A549 treated with AZD9567 at 1 μM for 4 hours (cell line): ENCODE data around the gene IL3. TPM values are rescaled to one million over a fixed set of nuclear protein-coding genes. Genes with fewer than 3 reads are reported as not detected.

Source experiments
- total RNA-seq: library from RNA; stranded (reverse); fragments of 200-300 nt; extraction: Qiagen RNA extraction; gene quantifications from 5 replicates; pipeline ENCODE4 v1.2.3, GENCODE V29; 2022; ENCODE audit not compliant: insufficient read depth

The IL3 gene, protein sequence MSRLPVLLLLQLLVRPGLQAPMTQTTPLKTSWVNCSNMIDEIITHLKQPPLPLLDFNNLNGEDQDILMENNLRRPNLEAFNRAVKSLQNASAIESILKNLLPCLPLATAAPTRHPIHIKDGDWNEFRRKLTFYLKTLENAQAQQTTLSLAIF
- not detected in 5 replicates for total RNA-seq

DNA sequence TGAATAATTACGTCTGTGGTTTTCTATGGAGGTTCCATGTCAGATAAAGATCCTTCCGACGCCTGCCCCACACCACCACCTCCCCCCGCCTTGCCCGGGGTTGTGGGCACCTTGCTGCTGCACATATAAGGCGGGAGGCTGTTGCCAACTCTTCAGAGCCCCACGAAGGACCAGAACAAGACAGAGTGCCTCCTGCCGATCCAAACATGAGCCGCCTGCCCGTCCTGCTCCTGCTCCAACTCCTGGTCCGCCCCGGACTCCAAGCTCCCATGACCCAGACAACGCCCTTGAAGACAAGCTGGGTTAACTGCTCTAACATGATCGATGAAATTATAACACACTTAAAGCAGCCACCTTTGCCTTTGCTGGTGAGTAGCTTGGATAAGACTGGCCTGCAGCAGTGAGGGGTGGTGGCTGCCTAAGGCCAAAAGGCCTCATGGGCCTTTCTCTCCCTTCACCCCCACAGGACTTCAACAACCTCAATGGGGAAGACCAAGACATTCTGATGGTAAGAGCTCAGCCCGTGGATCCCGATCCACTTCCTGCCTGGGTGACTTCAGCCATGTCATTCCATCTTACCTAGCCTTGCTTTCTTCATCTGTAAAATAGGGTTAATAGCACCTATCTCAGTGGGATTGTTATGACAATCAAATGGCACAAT lies at the start of gene IL3:
TSS of gene IL3 (plus strand) at position 155 of the 661 bp plus-strand sequence. CDS start at position 207, 52 bp downstream.

DNA sequence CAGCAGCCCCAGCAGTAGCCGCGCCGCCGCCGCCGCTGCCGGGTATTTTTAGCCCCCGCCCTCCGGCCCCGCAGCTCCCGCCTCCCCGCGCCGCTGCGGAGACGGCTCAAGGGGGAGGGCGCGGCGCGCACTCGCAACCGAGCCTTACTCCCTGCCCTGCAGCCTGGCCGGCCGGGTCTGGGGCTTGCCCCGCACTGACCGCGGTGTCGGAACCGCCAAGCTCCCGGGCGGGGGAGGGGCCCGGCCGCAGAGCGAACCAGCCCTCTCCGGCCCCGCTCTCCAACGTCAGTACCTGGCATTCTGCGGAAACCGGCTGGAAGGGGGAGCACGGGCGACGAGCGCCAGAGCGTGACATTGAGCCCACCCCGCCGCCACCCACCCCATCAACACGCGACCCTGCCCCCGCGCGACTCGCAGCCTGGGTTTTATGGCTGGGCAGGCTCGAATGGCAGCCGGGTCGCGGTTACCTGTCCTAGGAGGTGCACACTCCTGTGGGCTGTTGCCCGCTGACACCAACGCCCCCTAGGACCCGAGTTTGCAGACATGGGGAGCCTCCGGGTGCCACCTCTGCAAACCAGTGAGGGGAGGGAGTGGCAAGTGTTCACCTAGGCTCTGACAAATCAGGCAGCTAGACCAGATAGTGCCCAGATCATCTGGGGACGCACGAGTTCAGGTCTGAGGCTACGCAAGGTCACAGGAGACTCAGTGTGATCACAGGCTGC lies 48.7 kb upstream of the IL3 start, which contains the start of gene ACSL6:
TSS of gene ACSL6 (minus strand) at position 37 of the 722 bp plus-strand sequence. CDS start 105 bp downstream, outside the sequence.

DNA sequence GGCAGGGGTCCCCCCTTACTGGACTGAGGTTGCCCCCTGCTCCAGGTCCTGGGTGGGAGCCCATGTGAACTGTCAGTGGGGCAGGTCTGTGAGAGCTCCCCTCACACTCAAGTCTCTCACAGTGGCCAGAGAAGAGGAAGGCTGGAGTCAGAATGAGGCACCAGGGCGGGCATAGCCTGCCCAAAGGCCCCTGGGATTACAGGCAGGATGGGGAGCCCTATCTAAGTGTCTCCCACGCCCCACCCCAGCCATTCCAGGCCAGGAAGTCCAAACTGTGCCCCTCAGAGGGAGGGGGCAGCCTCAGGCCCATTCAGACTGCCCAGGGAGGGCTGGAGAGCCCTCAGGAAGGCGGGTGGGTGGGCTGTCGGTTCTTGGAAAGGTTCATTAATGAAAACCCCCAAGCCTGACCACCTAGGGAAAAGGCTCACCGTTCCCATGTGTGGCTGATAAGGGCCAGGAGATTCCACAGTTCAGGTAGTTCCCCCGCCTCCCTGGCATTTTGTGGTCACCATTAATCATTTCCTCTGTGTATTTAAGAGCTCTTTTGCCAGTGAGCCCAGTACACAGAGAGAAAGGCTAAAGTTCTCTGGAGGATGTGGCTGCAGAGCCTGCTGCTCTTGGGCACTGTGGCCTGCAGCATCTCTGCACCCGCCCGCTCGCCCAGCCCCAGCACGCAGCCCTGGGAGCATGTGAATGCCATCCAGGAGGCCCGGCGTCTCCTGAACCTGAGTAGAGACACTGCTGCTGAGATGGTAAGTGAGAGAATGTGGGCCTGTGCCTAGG lies 13.0 kb downstream of the IL3 start, which contains the start of gene CSF2:
TSS of gene CSF2 (plus strand) at position 559 of the 783 bp plus-strand sequence. CDS start at position 594, 35 bp downstream.

Other genes with a start within 250 kb of the IL3 start
- not detected in 5 replicates for gene MEIKIN, start 115.0 kb upstream of the IL3 start, total RNA-seq
- gene ACSL6, start 49.0 kb upstream of the IL3 start, total RNA-seq, result 0.03 to 0.07 TPM (median 0.05 TPM) in 4 of 5 replicates, not detected in the other
- 0.10 to 0.22 TPM (median 0.10 TPM) in 3 of 5 replicates, not detected in the others for gene CSF2, start 13.1 kb downstream of the IL3 start, total RNA-seq
- gene P4HA2, start 167.2 kb downstream of the IL3 start, total RNA-seq, result 41.6 to 50.8 TPM (median 48.1 TPM) in 5 replicates
- gene PDLIM4, start 197.0 kb downstream of the IL3 start, total RNA-seq, result 0.30 to 0.72 TPM (median 0.37 TPM) in 4 of 5 replicates, not detected in the other
- gene SLC22A4, start 233.7 kb downstream of the IL3 start, total RNA-seq, result 1.5 to 5.7 TPM (median 5.2 TPM) in 5 replicates